WTC11 (cell line): ENCODE results near the gene UFSP2. TPM values are rescaled to one million over a fixed set of nuclear protein-coding genes. Genes with fewer than 3 reads are reported as not detected.

Experiments
- ATAC-seq: fragments of 200-7000 bp; cut with Tn5 transposase; 2 replicates; pipeline ENCODE4 v1.10.0; 2021; ENCODE audit warnings: mild to moderate bottlenecking, moderate library complexity
- CTCF ChIA-PET: fragments of 300-600 bp; sonication (Branson Sonifier 250); formaldehyde crosslinking; loops from one replicate; lab custom pipeline; 2021; ENCODE audit warnings: antibody characterized with exemption; lab: Charles Lee
- POLR2A ChIA-PET: fragments of 350-600 bp; sonication (Branson Sonifier 250); formaldehyde crosslinking; loops from one replicate; lab custom pipeline; 2021; ENCODE audit warnings: antibody characterized with exemption; lab: Charles Lee
- DNase-seq: peaks from one replicate; pipeline ENCODE4 v3.0.0; 2021; ENCODE audit warnings: low spot score
- H3K27ac Mint-ChIP-seq: 2 replicates; pipeline ENCODE4 v1.8.0; 2021; ENCODE audit warnings: mixed read lengths
- H3K27me3 Mint-ChIP-seq: 2 replicates; pipeline ENCODE4 v1.8.0; 2021; ENCODE audit warnings: low read depth, mild to moderate bottlenecking, moderate library complexity, mixed read lengths
- H3K36me3 Mint-ChIP-seq: 2 replicates; pipeline ENCODE4 v1.8.0; 2021; ENCODE audit warnings: mixed read lengths
- H3K4me1 Mint-ChIP-seq: 2 replicates; pipeline ENCODE4 v1.8.0; 2022; ENCODE audit warnings: mixed read lengths
- H3K4me3 Mint-ChIP-seq: 2 replicates; pipeline ENCODE4 v1.8.0; 2021; ENCODE audit warnings: mild to moderate bottlenecking, moderate library complexity, mixed read lengths
- H3K9me3 Mint-ChIP-seq: 2 replicates; pipeline ENCODE4 v1.8.0; 2021; ENCODE audit warnings: mixed read lengths
- E2F5 ChIP-seq: sonication (generic); formaldehyde crosslinking; IDR thresholded peaks from 2 replicates; pipeline ENCODE4 v1.8.1; 2022; ENCODE audit warnings: mild to moderate bottlenecking, moderate library complexity, missing genetic modification reagents
- FOXJ3 ChIP-seq: sonication (generic); formaldehyde crosslinking; IDR thresholded peaks from 2 replicates; pipeline ENCODE4 v1.9.0; 2021; ENCODE audit warnings: missing genetic modification reagents, mild to moderate bottlenecking, borderline replicate concordance
- FOXK1 ChIP-seq: sonication (generic); formaldehyde crosslinking; IDR thresholded peaks from 2 replicates; pipeline ENCODE4 v1.8.0; 2022; ENCODE audit warnings: mild to moderate bottlenecking, moderate library complexity, missing genetic modification reagents
- GRHL2 ChIP-seq: fragments of 250-450 bp; sonication (Bioruptor Pico); IDR thresholded peaks from 2 replicates; pipeline ENCODE4 v1.8.0; 2022; ENCODE audit warnings: mild to moderate bottlenecking, moderate library complexity; ENCODE audit not compliant: insufficient replicate concordance, severe bottlenecking
- HMGXB4 ChIP-seq: sonication (generic); formaldehyde crosslinking; IDR thresholded peaks from 2 replicates; pipeline ENCODE4 v1.8.1; 2023; ENCODE audit warnings: mild to moderate bottlenecking, moderate library complexity, missing genetic modification reagents
- IRF1 ChIP-seq: sonication (generic); formaldehyde crosslinking; IDR thresholded peaks from 2 replicates; pipeline ENCODE4 v1.8.0; 2023; ENCODE audit warnings: missing genetic modification reagents
- IRF2 ChIP-seq: sonication (generic); formaldehyde crosslinking; IDR thresholded peaks from 2 replicates; pipeline ENCODE4 v1.8.0; 2022; ENCODE audit warnings: low read depth, missing genetic modification reagents, borderline replicate concordance
- JUN ChIP-seq: sonication (generic); formaldehyde crosslinking; IDR thresholded peaks from 2 replicates; pipeline ENCODE4 v1.8.0; 2023; ENCODE audit warnings: mild to moderate bottlenecking, missing genetic modification reagents
- NR2C2 ChIP-seq: sonication (generic); formaldehyde crosslinking; IDR thresholded peaks from 2 replicates; pipeline ENCODE4 v1.8.0; 2022; ENCODE audit warnings: mild to moderate bottlenecking, missing genetic modification reagents
- OVOL2 ChIP-seq: fragments of 250-450 bp; sonication (Bioruptor Pico); IDR thresholded peaks from 2 replicates; pipeline ENCODE4 v1.9.0; 2021; ENCODE audit warnings: mild to moderate bottlenecking, borderline replicate concordance
- PRRX2 ChIP-seq: fragments of 250-450 bp; sonication (Bioruptor Pico); IDR thresholded peaks from 2 replicates; pipeline ENCODE4 v1.8.0; 2021; ENCODE audit warnings: mild to moderate bottlenecking
- RORB ChIP-seq: fragments of 250-450 bp; sonication (Bioruptor Pico); IDR thresholded peaks from 2 replicates; pipeline ENCODE4 v1.9.0; 2021; ENCODE audit warnings: mild to moderate bottlenecking
- USF2 ChIP-seq: sonication (generic); formaldehyde crosslinking; IDR thresholded peaks from 2 replicates; pipeline ENCODE4 v1.8.1; 2023; ENCODE audit warnings: mild to moderate bottlenecking, missing genetic modification reagents, moderate library complexity
- ZBTB21 ChIP-seq: sonication (generic); formaldehyde crosslinking; IDR thresholded peaks from 2 replicates; pipeline ENCODE4 v1.8.1; 2023; ENCODE audit warnings: mild to moderate bottlenecking, missing genetic modification reagents, borderline replicate concordance
- ZMAT4 ChIP-seq: fragments of 250-450 bp; sonication (Bioruptor Pico); IDR thresholded peaks from 2 replicates; pipeline ENCODE4 v1.9.0; 2021; ENCODE audit warnings: mild to moderate bottlenecking
- ZNF138 ChIP-seq: sonication (generic); formaldehyde crosslinking; conservative IDR thresholded peaks from 2 replicates; pipeline ENCODE4 v1.8.1; 2022; ENCODE audit warnings: mild to moderate bottlenecking, moderate library complexity, missing genetic modification reagents
- ZNF281 ChIP-seq: sonication (generic); formaldehyde crosslinking; IDR thresholded peaks from 2 replicates; pipeline ENCODE4 v1.8.0; 2023; ENCODE audit warnings: mild to moderate bottlenecking, missing genetic modification reagents
- ZNF317 ChIP-seq: sonication (generic); formaldehyde crosslinking; IDR thresholded peaks from 2 replicates; pipeline ENCODE4 v1.8.1; 2023; ENCODE audit warnings: low read depth, mild to moderate bottlenecking, moderate library complexity, missing genetic modification reagents, borderline replicate concordance
- ZNF416 ChIP-seq: fragments of 250-450 bp; sonication (Bioruptor Pico); IDR thresholded peaks from 2 replicates; pipeline ENCODE4 v1.9.0; 2021; ENCODE audit warnings: mild to moderate bottlenecking, inconsistent platforms
- ZNF425 ChIP-seq: fragments of 250-450 bp; sonication (Bioruptor Pico); conservative IDR thresholded peaks from 2 replicates; pipeline ENCODE4 v1.9.0; 2021; ENCODE audit warnings: mild to moderate bottlenecking
- ZNF671 ChIP-seq: fragments of 250-450 bp; sonication (Bioruptor Pico); IDR thresholded peaks from 2 replicates; pipeline ENCODE4 v1.8.0; 2021; ENCODE audit warnings: mild to moderate bottlenecking
- ZSCAN18 ChIP-seq: fragments of 250-450 bp; sonication (Bioruptor Pico); IDR thresholded peaks from 2 replicates; pipeline ENCODE4 v2.1.2; 2022; ENCODE audit warnings: mild to moderate bottlenecking, moderate library complexity
- total RNA-seq: library from RNA; stranded (reverse); gene quantifications from 3 replicates; pipeline ENCODE4 v1.2.3, GENCODE V29; 2021

The UFSP2 gene
- total RNA-seq, 1 experiment from 2014 or later = 30.8 TPM

GRCh38 chr4:185468999-185469398, 43.2 kb upstream of the UFSP2 start (continued):
- TF ChIP-seq ZNF317 (no peak), HMGXB4 (CRISPR knock-in tag) (no peak), ZSCAN18 (no peak), ZMAT4 (CRISPR knock-in tag) (no peak), ZNF281 (CRISPR knock-in tag) (no peak), ZNF416 (CRISPR knock-in tag) (no peak), GRHL2 (no peak), IRF2 (no peak), RORB (no peak), NR2C2 (CRISPR knock-in tag) (no peak)

- Mint-ChIP-seq H3K9me3 (no peaks in the 10 kb centered on the region; the same call in 1 of the 2 replicates), H3K27me3 (peaks cover 48% of the 10 kb centered on the region), H3K4me3 (no peak overlapping the region), H3K4me1 (peaks cover 32% of the 10 kb centered on the region), H3K36me3 (no peaks in the 10 kb centered on the region), H3K27ac (no peak overlapping the region)
- no peak for DNase-seq
- POLR2A ChIA-PET = no interaction called here
- no peak for ATAC-seq
- CTCF ChIA-PET = interaction anchor here (1.9 kb wide), 1 partner anchor 570 kb away, joined by 5 read pairs; no protein-coding TSS in a partner anchor
- TF ChIP-seq HMGXB4 (CRISPR knock-in tag) (no peak), FOXJ3 (CRISPR knock-in tag) (no peak), JUN (no peak), ZNF671 (CRISPR knock-in tag) (no peak), E2F5 (CRISPR knock-in tag) (no peak), ZMAT4 (CRISPR knock-in tag) (no peak), OVOL2 (CRISPR knock-in tag) (no peak), USF2 (CRISPR knock-in tag) (no peak), ZNF138 (CRISPR knock-in tag) (no peak), ZNF425 (CRISPR knock-in tag) (no peak), RORB (no peak), FOXK1 (CRISPR knock-in tag) (no peak), IRF1 (CRISPR knock-in tag) (no peak), PRRX2 (CRISPR knock-in tag) (no peak), ZBTB21 (CRISPR knock-in tag) (no peak)
Observed at GRCh38 chr4:185467991-185468390, 42.2 kb upstream of the UFSP2 start.
